ENCODE data around the gene MSH5. TPM values are rescaled to one million over a fixed set of nuclear protein-coding genes. Genes with fewer than 3 reads are reported as not detected.

Gene MSH5
- total and polyA plus RNA-seq, 9 of the 15 experiments (the other 6 are each of a cell fraction or from before 2014, with no cell fraction given), result 12.5 to 104 (median 46.6) TPM

GRCh38 chr6:31702405-31702818 is 37.4 kb upstream of the MSH5 start (continued):
- TF ChIP-seq PHF8 (IDR thresholded peaks at IDR 0.05; ENCODE audit: borderline replicate concordance, low read length), result no peak
- TF ChIP-seq KDM5B (IDR thresholded peaks at IDR 0.05; ENCODE audit: insufficient replicate concordance, low read depth, low read length), result no peak
- no peak for TF ChIP-seq MAFF (IDR thresholded peaks at IDR 0.05; ENCODE audit: low read length)
- TF ChIP-seq POLR3A (IDR thresholded peaks at IDR 0.05; ENCODE audit: borderline replicate concordance, extremely low read depth, insufficient read depth, insufficient read length), result no peak
- no peak for TF ChIP-seq ARID3B (CRISPR knock-in tag; IDR thresholded peaks at IDR 0.05; ENCODE audit: borderline replicate concordance)
- TF ChIP-seq ZC3H11A (IDR thresholded peaks at IDR 0.05; ENCODE audit: low read depth, low read length), result no peak
- TF ChIP-seq, protein P1, sequence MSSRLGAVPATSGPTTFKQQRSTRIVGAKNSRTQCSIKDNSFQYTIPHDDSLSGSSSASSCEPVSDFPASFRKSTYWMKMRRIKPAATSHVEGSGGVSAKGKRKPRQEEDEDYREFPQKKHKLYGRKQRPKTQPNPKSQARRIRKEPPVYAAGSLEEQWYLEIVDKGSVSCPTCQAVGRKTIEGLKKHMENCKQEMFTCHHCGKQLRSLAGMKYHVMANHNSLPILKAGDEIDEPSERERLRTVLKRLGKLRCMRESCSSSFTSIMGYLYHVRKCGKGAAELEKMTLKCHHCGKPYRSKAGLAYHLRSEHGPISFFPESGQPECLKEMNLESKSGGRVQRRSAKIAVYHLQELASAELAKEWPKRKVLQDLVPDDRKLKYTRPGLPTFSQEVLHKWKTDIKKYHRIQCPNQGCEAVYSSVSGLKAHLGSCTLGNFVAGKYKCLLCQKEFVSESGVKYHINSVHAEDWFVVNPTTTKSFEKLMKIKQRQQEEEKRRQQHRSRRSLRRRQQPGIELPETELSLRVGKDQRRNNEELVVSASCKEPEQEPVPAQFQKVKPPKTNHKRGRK (tag; IDR thresholded peaks at IDR 0.05), result peak; percentile 41; the same call in 1 of the 2 replicates
- TF ChIP-seq, protein P2, sequence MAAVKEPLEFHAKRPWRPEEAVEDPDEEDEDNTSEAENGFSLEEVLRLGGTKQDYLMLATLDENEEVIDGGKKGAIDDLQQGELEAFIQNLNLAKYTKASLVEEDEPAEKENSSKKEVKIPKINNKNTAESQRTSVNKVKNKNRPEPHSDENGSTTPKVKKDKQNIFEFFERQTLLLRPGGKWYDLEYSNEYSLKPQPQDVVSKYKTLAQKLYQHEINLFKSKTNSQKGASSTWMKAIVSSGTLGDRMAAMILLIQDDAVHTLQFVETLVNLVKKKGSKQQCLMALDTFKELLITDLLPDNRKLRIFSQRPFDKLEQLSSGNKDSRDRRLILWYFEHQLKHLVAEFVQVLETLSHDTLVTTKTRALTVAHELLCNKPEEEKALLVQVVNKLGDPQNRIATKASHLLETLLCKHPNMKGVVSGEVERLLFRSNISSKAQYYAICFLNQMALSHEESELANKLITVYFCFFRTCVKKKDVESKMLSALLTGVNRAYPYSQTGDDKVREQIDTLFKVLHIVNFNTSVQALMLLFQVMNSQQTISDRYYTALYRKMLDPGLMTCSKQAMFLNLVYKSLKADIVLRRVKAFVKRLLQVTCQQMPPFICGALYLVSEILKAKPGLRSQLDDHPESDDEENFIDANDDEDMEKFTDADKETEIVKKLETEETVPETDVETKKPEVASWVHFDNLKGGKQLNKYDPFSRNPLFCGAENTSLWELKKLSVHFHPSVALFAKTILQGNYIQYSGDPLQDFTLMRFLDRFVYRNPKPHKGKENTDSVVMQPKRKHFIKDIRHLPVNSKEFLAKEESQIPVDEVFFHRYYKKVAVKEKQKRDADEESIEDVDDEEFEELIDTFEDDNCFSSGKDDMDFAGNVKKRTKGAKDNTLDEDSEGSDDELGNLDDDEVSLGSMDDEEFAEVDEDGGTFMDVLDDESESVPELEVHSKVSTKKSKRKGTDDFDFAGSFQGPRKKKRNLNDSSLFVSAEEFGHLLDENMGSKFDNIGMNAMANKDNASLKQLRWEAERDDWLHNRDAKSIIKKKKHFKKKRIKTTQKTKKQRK (IDR thresholded peaks at IDR 0.05; ENCODE audit: borderline replicate concordance, low read depth, low read length), result no peak
- TF ChIP-seq SAP30 (IDR thresholded peaks at IDR 0.05; ENCODE audit: borderline replicate concordance, insufficient read depth, low read depth, low read length, poor library complexity, severe bottlenecking), result no peak
- 0 out of 2 replicates have a peak, but pooled peaks have one; percentile 15 for TF ChIP-seq NR1H2 (CRISPR knock-in tag; IDR thresholded peaks at IDR 0.05)
- TF ChIP-seq, protein P3, sequence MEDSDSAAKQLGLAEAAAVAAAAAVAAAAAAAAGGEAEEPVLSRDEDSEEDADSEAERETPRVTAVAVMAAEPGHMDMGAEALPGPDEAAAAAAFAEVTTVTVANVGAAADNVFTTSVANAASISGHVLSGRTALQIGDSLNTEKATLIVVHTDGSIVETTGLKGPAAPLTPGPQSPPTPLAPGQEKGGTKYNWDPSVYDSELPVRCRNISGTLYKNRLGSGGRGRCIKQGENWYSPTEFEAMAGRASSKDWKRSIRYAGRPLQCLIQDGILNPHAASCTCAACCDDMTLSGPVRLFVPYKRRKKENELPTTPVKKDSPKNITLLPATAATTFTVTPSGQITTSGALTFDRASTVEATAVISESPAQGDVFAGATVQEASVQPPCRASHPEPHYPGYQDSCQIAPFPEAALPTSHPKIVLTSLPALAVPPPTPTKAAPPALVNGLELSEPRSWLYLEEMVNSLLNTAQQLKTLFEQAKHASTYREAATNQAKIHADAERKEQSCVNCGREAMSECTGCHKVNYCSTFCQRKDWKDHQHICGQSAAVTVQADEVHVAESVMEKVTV (CRISPR knock-in tag; IDR thresholded peaks at IDR 0.05), result 0 out of 2 replicates have a peak, but pooled peaks have one; percentile 1
